GM15510 (cell line): ENCODE measurements around the gene EGFL7.

ENCODE experiments used
- POLR2A ChIP-seq: IDR thresholded peaks from 3 replicates; pipeline ENCODE4 v1.6.1; 2011; ENCODE audit warnings: borderline replicate concordance; ENCODE audit not compliant: insufficient read length; ENCODE audit errors: extremely low read depth

EGFL7 gene

DNA sequence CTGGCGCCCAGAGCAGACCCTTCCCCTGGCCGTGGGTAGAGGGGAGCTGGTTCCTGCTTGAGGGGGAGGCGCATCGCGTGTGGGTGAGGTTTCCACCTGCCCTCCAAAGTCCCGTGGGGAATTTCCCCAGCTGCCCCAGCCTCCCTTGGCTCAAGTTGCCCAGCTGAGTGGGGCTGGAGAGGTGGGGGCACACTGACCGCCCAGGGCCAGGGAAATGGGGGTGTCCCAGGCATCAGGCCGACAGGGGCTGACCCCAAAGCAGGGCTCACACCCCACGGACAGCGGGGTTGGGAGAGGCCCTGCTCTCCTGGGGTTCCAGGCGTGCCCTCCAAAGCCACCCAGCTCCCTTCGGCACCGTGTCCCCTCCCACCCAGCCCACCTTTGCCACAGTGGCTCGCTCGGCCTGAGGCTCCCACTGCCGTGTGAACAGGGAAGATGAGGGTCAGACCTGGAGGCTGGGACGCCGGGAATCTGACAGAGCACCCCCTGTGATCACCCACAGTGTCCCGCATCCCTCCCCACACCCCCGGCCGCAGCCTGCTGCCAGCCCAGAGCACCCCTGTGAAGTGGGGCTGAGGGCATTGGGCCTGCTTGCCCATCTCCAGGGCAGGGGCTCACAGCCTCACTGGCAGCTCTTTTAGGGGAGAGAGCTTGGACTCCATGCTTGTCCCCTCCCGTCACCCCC, 933 bp upstream of the EGFL7 start:
- no peak for TF ChIP-seq POLR2A

DNA sequence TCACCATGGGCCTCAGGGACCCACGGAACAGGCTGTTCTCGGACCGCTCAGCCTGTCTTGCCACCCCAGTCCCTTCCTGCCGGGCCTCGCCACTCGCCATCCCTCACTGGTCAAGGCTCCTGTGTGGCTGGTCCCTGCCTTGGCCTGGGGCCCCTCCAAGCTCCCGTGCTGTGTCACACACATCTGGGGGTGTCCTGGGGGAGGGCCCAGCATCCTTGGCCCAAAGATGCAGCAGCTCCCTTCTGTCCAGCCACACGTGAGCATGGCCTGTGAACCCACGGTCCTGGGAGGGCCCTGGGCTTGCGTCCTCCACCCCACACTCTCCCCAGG, 425 bp upstream of the EGFL7 start:
- no peak for TF ChIP-seq POLR2A

DNA sequence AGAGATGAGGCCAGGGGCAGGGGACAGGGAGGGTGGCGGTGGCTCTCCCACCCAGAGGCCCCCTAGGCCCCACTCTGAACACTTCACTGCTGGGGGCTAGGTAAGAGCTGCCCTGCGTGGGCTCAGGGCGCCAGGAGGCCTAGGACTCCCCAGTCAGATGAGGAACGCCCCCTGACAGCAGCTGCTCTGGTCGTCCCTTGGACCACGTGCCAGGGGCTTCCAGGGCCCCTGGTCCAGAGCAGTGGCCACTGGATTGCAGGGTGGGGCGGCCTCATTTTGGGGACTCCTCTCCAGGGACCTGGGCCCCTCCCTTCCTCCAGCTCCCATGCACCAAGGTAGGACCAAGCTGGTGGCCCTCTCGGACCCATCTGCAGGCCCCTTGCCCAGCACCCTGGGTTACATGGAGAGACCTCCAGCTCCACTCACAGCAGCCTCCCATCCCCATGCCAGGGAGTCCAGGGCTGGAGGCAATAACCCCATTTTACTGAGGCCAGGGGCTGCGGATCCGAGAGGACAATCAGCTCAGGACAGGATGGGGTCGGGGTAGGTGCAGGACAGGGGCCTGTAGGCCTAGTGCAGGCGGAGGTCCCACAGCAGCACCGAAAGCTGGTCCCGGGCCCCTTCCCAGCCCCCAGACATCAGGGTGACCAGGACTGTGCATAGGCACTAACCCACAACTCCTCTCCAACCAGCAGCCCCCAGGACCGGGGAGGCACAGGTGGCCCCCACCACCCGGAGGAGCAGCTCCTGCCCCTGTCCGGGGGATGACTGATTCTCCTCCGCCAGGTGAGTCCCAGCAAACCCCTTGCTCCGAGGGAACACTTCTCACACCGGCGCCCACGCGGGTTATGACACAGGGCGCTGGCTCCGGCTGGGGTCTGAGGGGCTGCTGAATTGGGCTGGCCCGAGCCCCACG, 1.5 kb downstream of the EGFL7 start:
- TF ChIP-seq POLR2A: no peak

DNA sequence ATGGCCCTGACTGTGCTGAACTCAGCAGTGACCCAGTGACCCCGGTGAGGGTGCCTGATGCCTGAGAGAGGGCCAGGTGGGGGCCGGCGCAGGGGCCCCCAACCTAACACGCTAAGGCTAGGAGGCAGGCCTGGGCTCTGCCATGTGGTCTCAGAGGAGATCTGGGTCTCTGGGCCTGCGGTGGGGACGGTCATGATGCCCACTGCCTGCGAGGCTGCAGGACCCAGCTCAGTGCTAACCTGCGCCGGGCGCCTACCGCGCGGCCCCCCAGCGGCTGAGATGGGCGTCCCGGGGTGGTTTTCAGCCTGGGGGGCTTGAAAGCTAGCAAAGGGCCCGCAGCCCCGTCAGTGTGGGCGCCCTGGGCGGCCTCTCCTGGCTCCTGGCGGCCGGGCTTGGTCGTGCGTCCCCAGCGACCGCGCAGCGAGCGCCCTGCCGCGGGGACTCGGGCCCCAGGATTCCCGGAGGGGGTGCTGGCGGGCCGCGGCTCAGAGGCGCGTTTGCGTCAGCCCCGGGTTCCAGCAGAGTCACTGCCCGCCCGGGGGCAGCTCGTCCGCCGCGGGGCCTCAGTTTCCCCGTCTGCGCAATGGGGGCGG, 2.5 kb downstream of the EGFL7 start:
- TF ChIP-seq POLR2A: no peak

DNA sequence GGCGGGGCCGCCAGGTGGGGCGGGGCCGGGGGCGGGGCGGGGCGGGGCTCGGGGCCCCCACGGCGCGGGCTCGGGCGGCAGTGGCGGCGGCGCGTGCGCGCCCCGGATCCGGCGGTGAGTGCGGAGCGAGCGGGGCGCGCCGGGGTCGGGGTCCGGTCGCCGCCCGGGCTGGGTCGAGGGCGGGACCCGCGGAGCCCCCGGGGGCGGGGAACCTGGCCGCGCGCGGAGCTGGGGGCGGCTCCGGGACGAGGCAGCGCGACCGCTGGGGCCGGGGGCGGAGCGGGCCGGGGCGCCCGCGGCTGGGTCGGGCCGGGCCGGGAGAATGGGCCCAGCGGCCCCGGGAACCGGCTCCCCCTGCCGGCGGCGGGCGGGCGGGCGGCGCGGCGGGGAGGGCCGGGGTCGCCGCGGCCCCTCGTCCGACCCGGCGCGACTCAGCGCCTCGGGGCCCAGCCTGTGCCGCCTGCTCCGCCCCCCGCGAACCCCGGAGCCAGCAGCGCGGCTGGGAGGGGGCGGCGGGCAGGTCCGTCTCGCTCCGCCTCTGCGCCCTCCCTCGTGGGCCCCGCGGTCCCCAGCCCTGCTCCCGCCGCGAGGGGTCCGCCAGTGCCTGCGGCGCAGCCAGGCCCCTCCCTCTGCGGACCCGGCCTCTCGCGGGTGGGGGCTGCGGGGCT, 3.1 kb downstream of the EGFL7 start:
- TF ChIP-seq POLR2A: no peak

DNA sequence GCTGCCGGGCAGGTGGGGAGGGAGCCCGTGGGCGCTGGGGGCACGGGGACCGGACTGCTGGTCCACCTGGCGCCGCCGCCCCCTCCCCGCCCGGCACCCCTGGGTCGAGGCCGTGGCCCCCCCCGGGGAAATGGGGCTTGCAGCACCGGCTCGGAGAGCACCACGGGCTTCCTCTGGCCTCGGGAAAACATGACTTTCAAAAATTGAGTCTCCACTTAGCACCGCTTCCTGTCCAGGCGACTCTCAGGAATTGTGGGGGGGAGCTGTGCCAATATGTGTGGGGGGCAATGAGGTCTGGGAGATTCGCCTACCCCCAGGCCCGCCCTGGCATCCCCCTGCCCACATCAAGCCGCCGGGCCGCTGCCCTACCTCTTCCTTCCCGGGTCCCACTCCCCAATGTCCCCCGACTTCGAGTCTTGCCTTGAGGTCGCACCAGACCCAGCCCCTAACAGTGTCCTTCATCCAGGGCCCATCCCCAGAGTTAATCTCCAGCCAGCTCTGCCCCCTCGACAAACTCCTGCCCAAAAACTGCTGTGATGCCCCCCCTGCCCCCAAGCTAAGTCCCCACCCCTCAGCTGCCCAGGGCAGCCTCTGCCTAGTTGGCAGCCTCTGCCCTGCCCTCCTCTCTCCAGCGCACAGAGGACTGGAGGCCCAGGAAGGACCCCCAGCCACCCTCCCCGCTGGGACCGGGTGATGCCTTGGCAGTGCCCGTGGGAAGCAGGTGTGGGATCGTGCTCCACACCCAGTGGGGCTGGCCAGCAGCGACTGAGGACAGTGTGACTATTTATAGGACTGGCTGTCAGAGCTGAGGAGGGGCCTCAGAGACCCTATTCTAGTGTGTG, 3.9 kb downstream of the EGFL7 start:
- TF ChIP-seq POLR2A: no peak

DNA sequence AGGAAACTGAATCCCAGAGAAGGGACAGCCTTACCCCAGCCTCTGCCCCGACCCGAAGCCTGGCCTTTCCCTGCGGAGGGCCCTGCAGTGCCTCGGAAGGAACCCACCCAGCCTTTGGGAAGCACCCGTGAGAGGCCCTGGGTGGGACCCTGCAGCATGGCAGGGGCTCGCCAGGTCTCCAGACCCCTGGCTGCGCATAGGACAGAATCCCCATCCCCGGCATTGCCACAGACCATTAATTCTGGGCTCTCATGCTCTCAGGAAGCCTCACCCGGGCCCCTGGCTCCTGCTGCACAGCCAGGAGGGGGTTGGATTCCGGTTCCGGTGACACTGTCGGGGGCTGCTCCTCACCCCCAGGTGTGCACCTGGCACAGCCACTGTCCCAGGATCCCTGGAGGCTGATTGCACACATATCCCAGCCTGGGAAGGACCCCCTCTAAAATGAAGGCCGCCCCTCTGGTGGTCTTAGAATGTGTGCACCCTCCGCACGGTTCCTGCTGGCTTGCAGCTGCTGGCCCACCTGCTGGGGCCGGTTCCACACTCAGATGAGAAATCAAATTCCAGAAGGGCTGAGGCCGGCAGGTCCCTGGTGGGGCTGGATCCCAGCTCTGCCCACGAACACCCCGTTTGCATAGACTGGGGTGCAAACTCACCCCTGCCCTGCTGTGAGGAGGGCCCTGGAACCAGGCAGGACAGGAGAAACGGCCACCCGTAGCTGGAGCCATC, 4.7 kb downstream of the EGFL7 start:
- TF ChIP-seq POLR2A: no peak

DNA sequence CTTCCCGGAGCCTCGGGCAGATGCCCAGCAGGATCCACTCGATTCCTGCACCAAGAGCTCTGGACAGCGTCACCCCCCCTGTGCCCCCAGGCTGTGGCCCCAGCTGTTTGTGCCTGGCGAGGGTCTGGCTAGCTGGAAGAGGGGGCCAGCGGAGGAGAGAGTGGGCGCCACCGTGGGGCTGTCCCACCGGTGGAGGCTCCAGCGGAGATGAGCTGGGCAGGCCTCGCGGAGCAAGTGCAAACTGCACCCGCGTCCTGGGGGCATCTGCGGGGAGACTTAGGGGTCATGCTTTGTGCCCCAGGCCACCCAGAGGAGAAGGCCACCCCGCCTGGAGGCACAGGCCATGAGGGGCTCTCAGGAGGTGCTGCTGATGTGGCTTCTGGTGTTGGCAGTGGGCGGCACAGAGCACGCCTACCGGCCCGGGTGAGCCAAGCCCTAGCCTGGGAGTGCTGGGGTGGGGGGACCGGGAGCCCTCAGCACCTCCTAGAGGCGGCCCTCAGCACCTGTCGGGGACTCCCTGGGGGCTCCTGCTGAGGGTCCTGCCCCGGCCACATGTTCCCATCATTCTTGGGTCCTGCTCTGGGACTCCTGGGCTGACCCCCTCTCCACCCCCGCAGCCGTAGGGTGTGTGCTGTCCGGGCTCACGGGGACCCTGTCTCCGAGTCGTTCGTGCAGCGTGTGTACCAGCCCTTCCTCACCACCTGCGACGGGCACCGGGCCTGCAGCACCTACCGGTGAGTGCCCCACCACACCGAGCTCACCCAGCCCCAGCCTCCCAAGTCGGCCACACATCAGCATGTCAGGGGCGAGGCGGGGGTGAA, 5.4 kb downstream of the EGFL7 start:
- TF ChIP-seq POLR2A: no peak

DNA sequence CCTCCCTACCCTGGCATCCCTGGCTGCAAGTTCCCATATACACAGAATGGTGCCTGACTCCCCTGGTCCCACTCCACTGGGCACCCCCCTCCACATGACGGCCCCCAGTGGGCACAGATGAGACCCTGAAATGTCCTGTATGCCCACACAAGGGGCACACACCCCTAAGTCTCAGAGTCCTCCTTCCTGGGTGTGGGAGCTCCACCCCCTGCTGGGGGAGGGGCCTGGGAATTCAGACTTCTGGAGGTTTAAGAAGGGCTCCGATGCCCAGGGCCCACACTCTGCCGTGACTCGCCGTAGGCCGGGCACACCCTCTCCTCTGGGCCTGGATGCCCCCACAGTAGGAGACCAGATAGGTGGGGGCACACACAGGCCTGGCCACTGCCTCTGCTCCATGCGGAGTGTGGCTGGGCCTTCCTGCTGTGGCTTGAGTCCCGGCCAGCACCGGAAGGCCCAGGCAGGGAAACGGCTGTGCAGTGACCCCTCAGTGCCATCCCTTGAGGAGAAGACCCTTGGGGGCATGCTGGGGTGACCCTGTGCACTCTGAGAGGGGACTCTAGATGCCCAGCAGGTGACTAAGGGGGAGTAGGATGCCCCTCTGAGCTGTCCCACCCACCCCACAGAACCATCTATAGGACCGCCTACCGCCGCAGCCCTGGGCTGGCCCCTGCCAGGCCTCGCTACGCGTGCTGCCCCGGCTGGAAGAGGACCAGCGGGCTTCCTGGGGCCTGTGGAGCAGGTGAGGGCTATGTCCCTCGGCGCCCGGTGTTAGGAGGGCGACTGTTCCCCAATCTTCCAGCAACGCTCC, 6.5 kb downstream of the EGFL7 start:
- TF ChIP-seq POLR2A: no peak

DNA sequence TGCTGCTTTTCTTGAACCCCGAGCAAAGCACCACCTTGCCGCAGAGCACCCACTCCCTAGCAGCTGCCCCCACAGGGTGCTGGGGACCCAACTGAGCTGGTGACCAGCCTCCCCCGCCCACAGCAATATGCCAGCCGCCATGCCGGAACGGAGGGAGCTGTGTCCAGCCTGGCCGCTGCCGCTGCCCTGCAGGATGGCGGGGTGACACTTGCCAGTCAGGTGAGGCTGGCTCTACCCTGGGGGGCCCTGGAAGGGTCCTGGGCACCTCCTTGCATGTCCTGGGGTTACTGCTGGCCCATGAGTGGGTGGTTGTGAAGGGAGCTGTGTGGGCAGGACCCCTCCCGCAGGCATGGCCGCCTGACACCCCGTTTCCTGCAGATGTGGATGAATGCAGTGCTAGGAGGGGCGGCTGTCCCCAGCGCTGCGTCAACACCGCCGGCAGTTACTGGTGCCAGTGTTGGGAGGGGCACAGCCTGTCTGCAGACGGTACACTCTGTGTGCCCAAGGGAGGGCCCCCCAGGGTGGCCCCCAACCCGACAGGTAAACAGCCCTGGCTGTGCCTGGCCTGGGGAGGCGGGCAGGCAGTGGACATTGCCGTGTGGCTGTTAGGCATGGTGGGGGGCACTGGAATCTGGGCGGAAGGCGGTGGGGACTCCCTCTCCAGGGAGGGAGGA, 7.2 kb downstream of the EGFL7 start:
- no peak for TF ChIP-seq POLR2A

DNA sequence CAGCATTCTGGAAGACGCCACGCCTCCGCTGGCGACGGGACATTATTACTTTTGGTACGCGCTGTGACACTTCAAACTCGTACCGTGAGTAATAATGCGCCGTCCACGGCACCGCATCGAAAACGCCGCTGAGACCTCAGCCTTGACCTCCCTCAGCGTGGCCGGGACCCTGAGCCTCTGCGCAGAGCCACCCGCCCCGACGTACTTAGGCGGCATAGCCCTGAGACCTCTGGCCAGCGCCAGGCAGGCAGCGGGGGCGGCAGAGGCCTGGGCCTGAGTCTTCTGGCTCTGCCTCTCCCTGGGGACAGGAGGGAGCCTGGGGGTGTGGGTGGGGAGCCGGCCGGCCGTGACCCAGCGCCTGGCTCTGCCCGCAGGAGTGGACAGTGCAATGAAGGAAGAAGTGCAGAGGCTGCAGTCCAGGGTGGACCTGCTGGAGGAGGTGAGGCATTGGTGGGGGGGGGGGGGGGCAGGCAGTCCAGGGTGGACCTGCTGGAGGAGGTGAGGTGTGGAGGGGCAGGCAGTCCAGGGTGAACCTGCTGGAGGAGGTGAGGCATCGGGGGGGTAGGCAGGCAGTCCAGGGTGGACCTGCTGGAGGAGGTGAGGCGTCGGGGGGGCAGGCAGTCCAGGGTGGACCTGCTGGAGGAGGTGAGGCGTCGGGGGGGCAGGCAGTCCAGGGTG, 8.0 kb downstream of the EGFL7 start:
- TF ChIP-seq POLR2A: no peak
